Upper lobe of left lung (tissue), 4 donors: ENCODE results near the gene LRRC8E.

ENCODE experiments used
- EP300 ChIP-seq, 4 donors: sonication (generic); formaldehyde crosslinking; IDR thresholded peaks; one replicate each; pipeline ENCODE4 v1.5.1; 2017; ENCODE audit warnings: antibody characterized with exemption in 4 of 4, control low read depth in 2 of 4
- POLR2A ChIP-seq, 4 donors: fragments of 450-650 bp; IDR thresholded peaks; one replicate each; pipeline ENCODE4 v1.5.1; 2016 to 2017; ENCODE audit warnings: antibody characterized with exemption in 4 of 4, mild to moderate bottlenecking in 2 of 4
- POLR2AphosphoS5 ChIP-seq, 2 donors: sonication (generic); formaldehyde crosslinking; IDR thresholded peaks; one replicate each; pipeline ENCODE4 v1.5.1; 2017; ENCODE audit warnings: antibody characterized with exemption in 2 of 2
- TF ChIP-seq, protein P1 (sequence below), 6 experiments: fragments of 450-650 bp in 4 of 6; fragments of 200-600 bp in 2 of 6; sonication (generic) in 2 of 6; IDR thresholded peaks; one replicate each; pipeline ENCODE4 v1.5.1; 2016 to 2019; ENCODE audit warnings: antibody characterized with exemption in 6 of 6

- TF ChIP-seq, protein P1, sequence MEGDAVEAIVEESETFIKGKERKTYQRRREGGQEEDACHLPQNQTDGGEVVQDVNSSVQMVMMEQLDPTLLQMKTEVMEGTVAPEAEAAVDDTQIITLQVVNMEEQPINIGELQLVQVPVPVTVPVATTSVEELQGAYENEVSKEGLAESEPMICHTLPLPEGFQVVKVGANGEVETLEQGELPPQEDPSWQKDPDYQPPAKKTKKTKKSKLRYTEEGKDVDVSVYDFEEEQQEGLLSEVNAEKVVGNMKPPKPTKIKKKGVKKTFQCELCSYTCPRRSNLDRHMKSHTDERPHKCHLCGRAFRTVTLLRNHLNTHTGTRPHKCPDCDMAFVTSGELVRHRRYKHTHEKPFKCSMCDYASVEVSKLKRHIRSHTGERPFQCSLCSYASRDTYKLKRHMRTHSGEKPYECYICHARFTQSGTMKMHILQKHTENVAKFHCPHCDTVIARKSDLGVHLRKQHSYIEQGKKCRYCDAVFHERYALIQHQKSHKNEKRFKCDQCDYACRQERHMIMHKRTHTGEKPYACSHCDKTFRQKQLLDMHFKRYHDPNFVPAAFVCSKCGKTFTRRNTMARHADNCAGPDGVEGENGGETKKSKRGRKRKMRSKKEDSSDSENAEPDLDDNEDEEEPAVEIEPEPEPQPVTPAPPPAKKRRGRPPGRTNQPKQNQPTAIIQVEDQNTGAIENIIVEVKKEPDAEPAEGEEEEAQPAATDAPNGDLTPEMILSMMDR (IDR thresholded peaks at IDR 0.05) = no peak
- no peak for TF ChIP-seq EP300 (IDR thresholded peaks at IDR 0.05)
- no peak for TF ChIP-seq POLR2A (IDR thresholded peaks at IDR 0.05)
- TF ChIP-seq POLR2AphosphoS5 (IDR thresholded peaks at IDR 0.05) = no peak
Observed at GRCh38 chr19:7897292-7897691, 9.0 kb downstream of the LRRC8E start.
